HepG2 (cell line): ENCODE data around the gene CAPN9. TPM values are rescaled to one million over a fixed set of nuclear protein-coding genes. Genes with fewer than 3 reads are reported as not detected.

Source experiments
- AKAP8 ChIP-seq: sonication (generic); formaldehyde crosslinking; IDR thresholded peaks from 2 replicates; pipeline ENCODE4 v1.5.1; 2020; ENCODE audit warnings: mild to moderate bottlenecking, missing genetic modification reagents
- ARNT ChIP-seq: fragments of 450-650 bp; IDR thresholded peaks from 2 replicates; pipeline ENCODE4 v1.6.1; 2017
- ARNTL ChIP-seq: sonication (generic); formaldehyde crosslinking; IDR thresholded peaks from 2 replicates; pipeline ENCODE4 v1.4.0; 2020; ENCODE audit warnings: mild to moderate bottlenecking, missing genetic modification reagents
- CAMTA2 ChIP-seq: sonication (generic); formaldehyde crosslinking; IDR thresholded peaks from 2 replicates; pipeline ENCODE4 v1.4.0; 2020; ENCODE audit warnings: mild to moderate bottlenecking, missing genetic modification reagents, borderline replicate concordance
- FOSL2 ChIP-seq: sonication (generic); formaldehyde crosslinking; IDR thresholded peaks from 2 replicates; pipeline ENCODE4 v1.4.0; 2020; ENCODE audit warnings: missing genetic modification reagents
- IRF1 ChIP-seq: sonication (generic); formaldehyde crosslinking; IDR thresholded peaks from 2 replicates; pipeline ENCODE4 v1.4.0; 2020; ENCODE audit warnings: low read depth, mild to moderate bottlenecking, missing genetic modification reagents
- NFIB ChIP-seq: sonication (generic); formaldehyde crosslinking; IDR thresholded peaks from 2 replicates; pipeline ENCODE4 v1.9.0; 2021; ENCODE audit warnings: missing genetic modification reagents, mild to moderate bottlenecking, borderline replicate concordance
- RARA ChIP-seq: IDR thresholded peaks from 2 replicates; pipeline ENCODE4 v1.6.1; 2016; ENCODE audit warnings: missing genetic modification reagents, missing compliant biosample characterization
- SIX4 ChIP-seq: sonication (generic); formaldehyde crosslinking; IDR thresholded peaks from 2 replicates; pipeline ENCODE4 v1.4.0; 2020; ENCODE audit warnings: missing genetic modification reagents
- SSRP1 ChIP-seq: IDR thresholded peaks from 2 replicates; pipeline ENCODE4 v1.6.1; 2016; ENCODE audit warnings: control low read depth
- TRIM22 ChIP-seq: fragments of 450-650 bp; IDR thresholded peaks from 2 replicates; pipeline ENCODE4 v1.6.1; 2017
- ZFP41 ChIP-seq: sonication (generic); formaldehyde crosslinking; IDR thresholded peaks from 2 replicates; pipeline ENCODE4 v1.4.0; 2020; ENCODE audit warnings: mild to moderate bottlenecking, missing genetic modification reagents, borderline replicate concordance
- ZNF382 ChIP-seq: sonication (generic); formaldehyde crosslinking; IDR thresholded peaks from 2 replicates; pipeline ENCODE4 v1.5.0; 2020; ENCODE audit warnings: missing genetic modification reagents, mild to moderate bottlenecking, borderline replicate concordance
- ZNF460 ChIP-seq: sonication (generic); formaldehyde crosslinking; IDR thresholded peaks from 2 replicates; pipeline ENCODE4 v1.5.1; 2020; ENCODE audit warnings: missing genetic modification reagents, mild to moderate bottlenecking, borderline replicate concordance
- ZNF501 ChIP-seq: sonication (generic); formaldehyde crosslinking; IDR thresholded peaks from 2 replicates; pipeline ENCODE4 v1.5.1; 2020; ENCODE audit warnings: mild to moderate bottlenecking, moderate library complexity, missing genetic modification reagents
- ZNF512 ChIP-seq: sonication (generic); formaldehyde crosslinking; IDR thresholded peaks from 2 replicates; pipeline ENCODE4 v1.4.0; 2020; ENCODE audit warnings: mild to moderate bottlenecking, missing genetic modification reagents
- ZNF597 ChIP-seq: sonication (generic); formaldehyde crosslinking; IDR thresholded peaks from 2 replicates; pipeline ENCODE4 v1.5.0; 2020; ENCODE audit warnings: missing genetic modification reagents
- ZNF737 ChIP-seq: sonication (generic); formaldehyde crosslinking; IDR thresholded peaks from 2 replicates; pipeline ENCODE4 v1.5.0; 2020; ENCODE audit warnings: missing genetic modification reagents, mild to moderate bottlenecking, borderline replicate concordance
- polyA plus RNA-seq, 8 experiments: library from polyadenylated mRNA; depleted of rRNA in 3 of 8; stranded (reverse) in 7 of 8; unstranded in 1 of 8; fragments of >200 nt; fragmentation: Illumina TruSeq in 4 of 8; extraction: Trizol in 4 of 8; gene quantifications; 2 replicates each; pipeline versions ENCODE4 v1.2.1 to v1.2.3, GENCODE V29; 2011 to 2016; ENCODE audit warnings: low read depth in 4 of 8, missing spikeins in 1 of 8, mixed read lengths in 1 of 8; ENCODE audit not compliant: insufficient read depth in 1 of 8
- total RNA-seq, 5 experiments: library from RNA; depleted of rRNA; stranded (reverse); fragments of >200 nt; fragmentation: Illumina TruSeq; extraction: Trizol; gene quantifications; 2 replicates each; pipeline ENCODE4 v1.2.3, GENCODE V29; 2016; ENCODE audit warnings: low read depth in 1 of 5
- TF ChIP-seq, protein P1 (sequence below): sonication (generic); formaldehyde crosslinking; IDR thresholded peaks from 2 replicates; pipeline ENCODE4 v1.8.0; 2022; ENCODE audit warnings: missing genetic modification reagents, mild to moderate bottlenecking, borderline replicate concordance
- TF ChIP-seq, protein P2 (sequence below): sonication (generic); formaldehyde crosslinking; IDR thresholded peaks from 2 replicates; pipeline ENCODE4 v1.5.0; 2020; ENCODE audit warnings: missing genetic modification reagents
- TF ChIP-seq, protein P3 (sequence below): IDR thresholded peaks from 2 replicates; pipeline ENCODE4 v1.6.1; 2016; ENCODE audit warnings: low read depth, borderline replicate concordance

CAPN9 gene
- total and polyA plus RNA-seq, 2 of the 13 experiments (the other 11 are each of a cell fraction or from before 2014, with no cell fraction given): 0.04 to 0.31 TPM

DNA sequence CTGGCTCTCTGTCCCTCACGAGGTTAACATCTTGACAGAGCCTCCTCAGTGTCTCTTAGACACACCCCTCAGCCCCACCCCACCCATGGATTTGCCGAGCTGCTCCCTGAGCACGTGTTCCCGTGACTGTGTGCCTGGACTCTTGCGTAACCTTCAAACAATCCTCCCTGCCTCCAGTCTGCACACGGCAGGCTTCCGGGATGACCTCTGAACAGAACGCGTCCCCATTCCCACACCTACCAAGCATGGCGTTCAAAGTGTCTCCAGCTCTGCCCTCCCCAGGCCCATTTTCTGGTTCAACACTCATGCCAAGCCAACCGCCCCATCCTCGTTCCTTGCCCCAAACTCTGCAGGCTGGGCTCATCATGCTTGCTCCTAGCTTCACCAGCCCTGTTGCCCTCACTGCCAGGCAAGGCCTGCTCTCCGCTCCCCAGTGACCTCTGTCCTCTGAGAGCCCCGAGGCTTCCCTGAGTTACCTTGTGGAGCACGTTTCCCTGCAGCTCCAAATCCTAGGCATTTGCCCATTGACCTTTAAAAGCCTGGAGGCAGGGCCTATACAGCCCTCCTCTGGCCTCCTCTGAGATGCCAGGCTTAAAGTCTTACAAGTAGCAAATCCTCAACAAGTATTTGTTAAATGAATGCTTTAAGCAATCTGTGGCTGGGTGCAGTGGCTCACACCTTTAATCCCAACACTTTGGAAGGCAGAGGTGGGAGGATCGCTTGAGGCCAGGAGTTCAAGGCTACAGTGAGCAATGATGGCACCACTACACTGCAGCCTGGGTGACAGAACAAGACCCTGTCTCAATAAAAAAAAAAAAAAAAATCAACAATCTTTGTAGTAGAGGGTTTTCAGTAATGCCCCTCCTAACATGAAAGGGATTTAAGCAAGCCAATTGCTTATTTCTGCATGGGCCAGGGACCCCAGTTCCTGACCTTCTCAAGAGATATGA lies 38.3 kb upstream of the CAPN9 start (continued):
- TF ChIP-seq FOSL2 (peak; percentile 88), ZNF460 (peak; percentile 45; the same call in 1 of the 2 replicates), ZNF501 (peak; percentile 42; the same call in 1 of the 2 replicates), SIX4 (CRISPR knock-in tag) (peak; percentile 75), NFIB (CRISPR knock-in tag) (no peak), ZNF737 (CRISPR knock-in tag) (peak; percentile 91; the same call in 1 of the 2 replicates), CAMTA2 (CRISPR knock-in tag) (peak; percentile 63; the same call in 1 of the 2 replicates), TRIM22 (no peak), ZFP41 (CRISPR knock-in tag) (no peak), AKAP8 (CRISPR knock-in tag) (peak; percentile 95), ARNT (no peak), ZNF597 (no peak), ZNF512 (CRISPR knock-in tag) (no peak), SSRP1 (CRISPR knock-in tag) (no peak), ZNF382 (CRISPR knock-in tag) (no peak), RARA (CRISPR knock-in tag) (peak; percentile 97), IRF1 (CRISPR knock-in tag) (no peak), ARNTL (CRISPR knock-in tag) (peak; percentile 99)
- TF ChIP-seq, protein P1, sequence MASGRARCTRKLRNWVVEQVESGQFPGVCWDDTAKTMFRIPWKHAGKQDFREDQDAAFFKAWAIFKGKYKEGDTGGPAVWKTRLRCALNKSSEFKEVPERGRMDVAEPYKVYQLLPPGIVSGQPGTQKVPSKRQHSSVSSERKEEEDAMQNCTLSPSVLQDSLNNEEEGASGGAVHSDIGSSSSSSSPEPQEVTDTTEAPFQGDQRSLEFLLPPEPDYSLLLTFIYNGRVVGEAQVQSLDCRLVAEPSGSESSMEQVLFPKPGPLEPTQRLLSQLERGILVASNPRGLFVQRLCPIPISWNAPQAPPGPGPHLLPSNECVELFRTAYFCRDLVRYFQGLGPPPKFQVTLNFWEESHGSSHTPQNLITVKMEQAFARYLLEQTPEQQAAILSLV (CRISPR knock-in tag): peak; percentile 89
- TF ChIP-seq, protein P2, sequence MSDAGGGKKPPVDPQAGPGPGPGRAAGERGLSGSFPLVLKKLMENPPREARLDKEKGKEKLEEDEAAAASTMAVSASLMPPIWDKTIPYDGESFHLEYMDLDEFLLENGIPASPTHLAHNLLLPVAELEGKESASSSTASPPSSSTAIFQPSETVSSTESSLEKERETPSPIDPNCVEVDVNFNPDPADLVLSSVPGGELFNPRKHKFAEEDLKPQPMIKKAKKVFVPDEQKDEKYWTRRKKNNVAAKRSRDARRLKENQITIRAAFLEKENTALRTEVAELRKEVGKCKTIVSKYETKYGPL: no peak; the same call in 1 of the 2 replicates
- TF ChIP-seq, protein P3, sequence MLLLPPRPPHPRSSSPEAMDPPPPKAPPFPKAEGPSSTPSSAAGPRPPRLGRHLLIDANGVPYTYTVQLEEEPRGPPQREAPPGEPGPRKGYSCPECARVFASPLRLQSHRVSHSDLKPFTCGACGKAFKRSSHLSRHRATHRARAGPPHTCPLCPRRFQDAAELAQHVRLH: peak; percentile 63; the same call in 1 of the 2 replicates
